GM12878 (cell line): ENCODE measurements around the gene CCDC184. TPM values are rescaled to one million over a fixed set of nuclear protein-coding genes. Genes with fewer than 3 reads are reported as not detected.

ENCODE experiments used
- ATAC-seq: fragments of 200-7000 bp; cut with Tn5 transposase; 3 replicates; pipeline ENCODE4 v1.9.1; 2020; ENCODE audit warnings: mild to moderate bottlenecking, moderate library complexity
- BruUV-seq: library from RNA; stranded (reverse); fragments of 400-500 nt; replicated peaks from 2 replicates; lab custom pipeline; 2021; lab: Mats Ljungman, UMichigan
- CTCF ChIA-PET: fragments of 300-600 bp; sonication (Branson Sonifier 250); formaldehyde crosslinking; extraction: SDS; loops from one replicate; lab custom pipeline; 2021; ENCODE audit warnings: inconsistent platforms; lab: Yijun Ruan, JAX
- POLR2A ChIA-PET: fragments of 350-600 bp; formaldehyde crosslinking; extraction: SDS; loops from one replicate; lab custom pipeline; 2021; ENCODE audit warnings: inconsistent platforms; lab: Charles Lee
- RAD21 ChIA-PET: fragments of 300-600 bp; sonication (Branson Sonifier 250); formaldehyde crosslinking; loops from one replicate; lab custom pipeline; 2023; ENCODE audit warnings: antibody characterized with exemption; ENCODE audit not compliant: unreplicated experiment; lab: Charles Lee
- SMC1A ChIA-PET: fragments of 300-600 bp; sonication (Branson Sonifier 250); formaldehyde crosslinking; loops from one replicate; lab custom pipeline; 2023; ENCODE audit not compliant: unreplicated experiment, uncharacterized antibody; lab: Charles Lee
- DNase-seq: peaks from one replicate; pipeline ENCODE4 v3.0.0-alpha.2; 2011; ENCODE audit warnings: low read depth, low spot score
- FAIRE-seq: peaks from 3 replicates; lab custom pipeline; 2011; peaks lifted over from hg19 to GRCh38; lab: Jason Lieb, UNC
- H2AFZ ChIP-seq: 2 replicates; pipeline ENCODE4 v1.6.0; 2011; ENCODE audit warnings: low read depth, low read length, control low read depth; ENCODE audit not compliant: control insufficient read depth
- H3K27ac ChIP-seq: 2 replicates; pipeline ENCODE4 v1.5.1; 2011; ENCODE audit warnings: control low read depth; ENCODE audit not compliant: control insufficient read depth, insufficient read depth
- H3K27me3 ChIP-seq, 2 experiments: replicated peaks in 1 of 2; 2 replicates each; pipeline versions ENCODE4 v1.6.0 to v1.6.1; 2011; ENCODE audit warnings: low read length in 1 of 2; ENCODE audit not compliant: control insufficient read depth in 2 of 2, insufficient read depth in 2 of 2
- H3K36me3 ChIP-seq, 2 experiments: 2 replicates each; pipeline ENCODE4 v1.5.1; 2011; ENCODE audit warnings: low read length in 1 of 2; ENCODE audit not compliant: control insufficient read depth in 2 of 2, insufficient read depth in 2 of 2
- H3K4me1 ChIP-seq: 2 replicates; pipeline ENCODE4 v1.6.1; 2011; ENCODE audit warnings: mild to moderate bottlenecking, low read length, moderate library complexity, mixed read lengths; ENCODE audit not compliant: control insufficient read depth, insufficient read depth
- H3K4me2 ChIP-seq: 2 replicates; pipeline ENCODE4 v1.6.0; 2011; ENCODE audit warnings: control low read depth; ENCODE audit not compliant: control insufficient read depth, insufficient read depth
- H3K4me3 ChIP-seq: fragments of 200-600 bp; sonication (generic); 2 replicates; pipeline ENCODE4 v1.5.1; 2016
- H3K79me2 ChIP-seq: 2 replicates; pipeline ENCODE4 v1.6.0; 2011; ENCODE audit warnings: low read length; ENCODE audit not compliant: control insufficient read depth, insufficient read depth
- H3K9ac ChIP-seq: 2 replicates; pipeline ENCODE4 v1.8.0; 2011; ENCODE audit warnings: low read length, control low read depth, mixed read lengths; ENCODE audit not compliant: control insufficient read depth, insufficient read depth
- H3K9me3 ChIP-seq: replicated peaks from 3 replicates; pipeline ENCODE4 v1.5.1; 2011; ENCODE audit warnings: mild to moderate bottlenecking, low read length; ENCODE audit not compliant: control insufficient read depth, insufficient read depth
- H4K20me1 ChIP-seq: 2 replicates; pipeline ENCODE4 v1.6.0; 2011; ENCODE audit not compliant: control insufficient read depth, insufficient read depth
- ATF3 ChIP-seq: IDR thresholded peaks from 2 replicates; pipeline ENCODE4 v1.6.1; 2011; ENCODE audit warnings: low read depth, mild to moderate bottlenecking, low read length, moderate library complexity, borderline replicate concordance; ENCODE audit errors: extremely low read depth
- BMI1 ChIP-seq: fragments of 450-650 bp; IDR thresholded peaks from 2 replicates; pipeline ENCODE4 v1.6.1; 2016; ENCODE audit warnings: mild to moderate bottlenecking, moderate library complexity, borderline replicate concordance
- E4F1 ChIP-seq: fragments of 450-650 bp; IDR thresholded peaks from 2 replicates; pipeline ENCODE4 v1.6.1; 2018; ENCODE audit warnings: borderline replicate concordance, mild to moderate bottlenecking; ENCODE audit not compliant: partially characterized antibody
- ESRRA ChIP-seq: IDR thresholded peaks from 2 replicates; pipeline ENCODE4 v1.6.1; 2012; ENCODE audit warnings: mild to moderate bottlenecking, low read length, improper control_type of control experiment
- GATAD2B ChIP-seq: fragments of 450-650 bp; conservative IDR thresholded peaks from 2 replicates; pipeline ENCODE4 v1.6.1; 2017; ENCODE audit warnings: low read depth, mild to moderate bottlenecking, moderate library complexity
- HDAC6 ChIP-seq: fragments of 200-600 bp; sonication (generic); IDR thresholded peaks from one replicate; pipeline ENCODE4 v1.8.0; 2017; ENCODE audit warnings: antibody characterized with exemption; ENCODE audit not compliant: unreplicated experiment
- NBN ChIP-seq: fragments of 450-650 bp; IDR thresholded peaks from 2 replicates; pipeline ENCODE4 v1.6.1; 2016
- PAX5 ChIP-seq: IDR thresholded peaks from 2 replicates; pipeline ENCODE4 v1.6.1; 2011; ENCODE audit warnings: low read depth, low read length, borderline replicate concordance
- PBX3 ChIP-seq: IDR thresholded peaks from 2 replicates; pipeline ENCODE4 v1.6.1; 2011; ENCODE audit warnings: mild to moderate bottlenecking, low read depth, low read length, moderate library complexity; ENCODE audit not compliant: insufficient replicate concordance
- ZNF274 ChIP-seq: IDR thresholded peaks from one replicate; pipeline ENCODE4 v1.8.0; 2011; ENCODE audit not compliant: insufficient read length, insufficient read depth
- ZNF687 ChIP-seq: fragments of 450-650 bp; IDR thresholded peaks from 2 replicates; pipeline ENCODE4 v1.6.1; 2017; ENCODE audit warnings: mild to moderate bottlenecking, moderate library complexity
- WGBS: methylation state at CpG from one replicate; pipeline ENCODE4 v1.1.6; 2016; ENCODE audit warnings: low lambda C conversion rate; ENCODE audit not compliant: insufficient replicate concordance, insufficient coverage; ENCODE audit errors: missing lambda C conversion rate; 5-methylcytosine and 5-hydroxymethylcytosine counted together
- in situ Hi-C: fragments of 300-500 bp; cut with MboI; formaldehyde crosslinking; loops from 9 replicates; pipeline ENCODE4 v1.14.3; 2018; ENCODE audit warnings: mixed read lengths
- intact Hi-C: fragments of 100-400 bp; cut with micrococcal nuclease; formaldehyde crosslinking; loops from one replicate; pipeline ENCODE4 v1.14.2; 2022; ENCODE audit not compliant: unreplicated experiment
- polyA plus RNA-seq, 11 experiments: library from polyadenylated mRNA; depleted of rRNA in 4 of 11; unstranded in 6 of 11; stranded (reverse) in 5 of 11; fragments of >200 nt; fragmentation: Nextera tagmentation in 4 of 11; fragmentation: Illumina TruSeq in 1 of 11; extraction: Ambion mirVana in 4 of 11; extraction: Trizol in 1 of 11; gene quantifications; 1 replicate in 1 of 11; 2 replicates in 10 of 11; pipeline versions ENCODE4 v1.2.1 to v1.2.3, GENCODE V29; 2011 to 2016; ENCODE audit warnings: inconsistent platforms in 2 of 11, missing spikeins in 2 of 11, low read depth in 1 of 11
- total RNA-seq, 4 experiments: library from RNA; depleted of rRNA in 3 of 4; stranded (reverse); fragments of >200 nt in 3 of 4; fragmentation: Illumina TruSeq in 1 of 4; extraction: Trizol in 1 of 4; gene quantifications; 2 replicates each; pipeline versions ENCODE4 v1.2.1 to v1.2.3, GENCODE V29; 2013 to 2021

The CCDC184 gene
- total and polyA plus RNA-seq, 10 of the 15 experiments (the other 5 are each of a cell fraction or from before 2014, with no cell fraction given), result not detected

GRCh38 chr12:48157018-48157888 lies 26.2 kb upstream of the CCDC184 start, which contains the start of gene ASB8:
TSS of gene ASB8 (minus strand) at chr12:48157515. CDS start at chr12:48153496, 4,019 bp downstream.
- POLR2A ChIA-PET, result interaction anchor here (0.7 to 2.2 kb wide), 12 partner anchors 12 to 193 kb away, joined by 3 to 10 read pairs (median 5); partner anchors contain the start of genes CCDC184, PFKM and SENP1
- Histone ChIP-seq H3K4me1 (peaks cover 23% of the 10 kb centered on the region), H3K27me3 (no peaks in the 10 kb centered on the region), H3K4me3 (peak within 1 kb of the TSS; percentile 86), H3K9me3 (no peaks in the 10 kb centered on the region), H2AFZ (peak within 1 kb of the TSS; percentile 99), H3K9ac (peak within 1 kb of the TSS; percentile 81), H4K20me1 (no peaks in the 10 kb centered on the region), H3K4me2 (peak within 1 kb of the TSS; percentile 79), H3K36me3 (peaks cover 0 to 4% of the 10 kb centered on the region in 2 experiments; a peak in 2 of 4 replicates), H3K79me2 (peaks cover 17% of the 10 kb centered on the region), H3K27ac (peak within 1 kb of the TSS; percentile 89)
- FAIRE-seq, result peak; percentile 99
- TSS peak; percentile 78 for BruUV-seq
- in situ Hi-C loops (no loop called here), intact Hi-C loops (loop anchor here (1.0 kb wide), 1 partner anchor 52 kb away; no protein-coding TSS in a partner anchor)
- RAD21 ChIA-PET, result interaction anchor here (0.6 to 3.0 kb wide), 9 partner anchors 7 to 287 kb away, joined by 3 to 13 read pairs (median 5); partner anchors contain the start of genes PFKM and SENP1
- CTCF ChIA-PET, result interaction anchor here (0.6 to 2.7 kb wide), 21 partner anchors 9 to 461 kb away, joined by 3 to 16 read pairs (median 5); partner anchors contain the start of genes CCDC184, SENP1, TMEM106C and VDR
- under 1% methylated on average over 47 of the region's 56 CpGs for WGBS
- DNase-seq, result peak; percentile 98
- SMC1A ChIA-PET, result interaction anchor here (0.7 to 2.8 kb wide), 10 partner anchors 9 to 319 kb away, joined by 3 to 12 read pairs (median 4); partner anchors contain the start of genes PFKM and SENP1
- ATAC-seq, result peak; percentile 95
- TF ChIP-seq ZNF274 (no peak), HDAC6 (no peak), BMI1 (no peak), ESRRA (no peak), GATAD2B (peak; percentile 65), NBN (peak; percentile 72; the same call in 1 of the 2 replicates), ATF3 (no peak), PBX3 (no peak), E4F1 (no peak), PAX5 (no peak), ZNF687 (peak; percentile 99)
